GM04504 (cell line): Measurements from ENCODE around the gene ADAMTS9.
"Not testable (repeated sequence)": the region's sequence is repeated elsewhere in the genome, so short reads cannot be mapped to it uniquely, and the experiment has no call there.

Source experiments
- DNase-seq: peaks from one replicate; pipeline ENCODE4 v3.0.0-alpha.2; 2012; ENCODE audit warnings: low read depth

ADAMTS9 gene

GRCh38 chr3:64571982-64572381, 115.8 kb downstream of the ADAMTS9 start:
- no peak for DNase-seq

- DNase-seq, result no peak
Measured at GRCh38 chr3:64568895-64569517, 118.8 kb downstream of the ADAMTS9 start.

DNA sequence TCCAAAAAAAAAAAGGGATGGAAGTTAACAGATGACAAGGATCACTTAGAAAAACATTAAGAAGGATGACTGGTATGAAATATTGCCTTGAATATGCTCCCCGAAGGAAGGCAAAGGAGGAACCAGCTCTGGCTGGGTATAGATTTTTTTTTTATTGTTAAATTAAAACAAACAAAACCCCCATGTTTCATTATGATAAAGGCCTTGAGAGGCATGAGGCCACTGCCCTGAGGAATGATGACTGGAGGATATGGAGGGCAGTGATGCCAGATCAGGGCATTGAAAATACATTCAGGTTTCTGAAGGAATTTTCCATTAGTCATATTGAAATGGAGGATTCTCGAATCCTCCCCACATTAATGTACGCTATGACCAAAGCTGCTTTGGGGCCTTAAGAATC, 120.9 kb downstream of the ADAMTS9 start:
- DNase-seq, result no peak

DNA sequence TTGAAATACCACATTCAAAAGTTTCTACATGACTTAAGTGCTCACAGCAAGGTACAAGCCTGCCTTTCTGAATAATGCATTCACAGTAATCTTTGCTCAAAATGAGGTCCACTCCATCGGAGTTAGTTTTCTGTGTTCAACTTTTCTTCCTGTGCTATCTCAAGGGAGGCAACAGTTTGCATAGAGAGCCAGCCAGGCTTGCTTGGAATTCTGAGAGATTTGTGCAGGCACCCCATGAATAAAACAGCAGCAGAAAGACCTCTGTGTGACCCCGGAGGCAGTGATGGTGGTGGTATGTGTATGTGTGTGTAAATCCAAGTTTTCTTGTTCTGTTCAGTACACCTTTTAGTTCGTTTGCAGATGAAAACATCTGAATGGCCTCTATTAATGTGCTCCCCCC, 124.0 kb downstream of the ADAMTS9 start:
- no peak for DNase-seq

DNA sequence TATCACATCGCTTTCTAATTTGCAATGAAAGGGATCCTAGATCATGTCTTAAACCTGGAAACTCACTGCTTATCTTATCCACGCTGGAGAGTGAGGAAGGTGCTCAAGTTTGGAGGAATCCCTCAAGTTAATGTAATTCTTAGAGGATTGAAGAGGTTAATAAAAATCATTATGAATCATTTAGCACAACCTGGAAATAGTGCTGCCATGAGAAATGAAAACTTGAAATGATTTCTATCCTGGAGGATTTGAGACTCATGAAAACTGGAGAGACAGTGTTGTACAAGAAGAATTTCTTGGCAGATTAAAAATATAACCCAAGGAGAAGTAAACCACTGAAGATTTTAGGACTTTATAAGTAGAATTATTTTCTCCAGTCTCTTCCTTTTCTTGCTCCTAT, 125.9 kb downstream of the ADAMTS9 start:
- no peak for DNase-seq

- no peak for DNase-seq
Measured at GRCh38 chr3:64561325-64561843, 126.4 kb downstream of the ADAMTS9 start.

GRCh38 chr3:64560791-64561190, 127.0 kb downstream of the ADAMTS9 start:
- no peak for DNase-seq

GRCh38 chr3:64559588-64559987, 128.2 kb downstream of the ADAMTS9 start:
- DNase-seq, result no peak

GRCh38 chr3:64556046-64556445, 131.8 kb downstream of the ADAMTS9 start:
- no peak for DNase-seq

GRCh38 chr3:64555351-64555750, 132.4 kb downstream of the ADAMTS9 start:
- no peak for DNase-seq

DNA sequence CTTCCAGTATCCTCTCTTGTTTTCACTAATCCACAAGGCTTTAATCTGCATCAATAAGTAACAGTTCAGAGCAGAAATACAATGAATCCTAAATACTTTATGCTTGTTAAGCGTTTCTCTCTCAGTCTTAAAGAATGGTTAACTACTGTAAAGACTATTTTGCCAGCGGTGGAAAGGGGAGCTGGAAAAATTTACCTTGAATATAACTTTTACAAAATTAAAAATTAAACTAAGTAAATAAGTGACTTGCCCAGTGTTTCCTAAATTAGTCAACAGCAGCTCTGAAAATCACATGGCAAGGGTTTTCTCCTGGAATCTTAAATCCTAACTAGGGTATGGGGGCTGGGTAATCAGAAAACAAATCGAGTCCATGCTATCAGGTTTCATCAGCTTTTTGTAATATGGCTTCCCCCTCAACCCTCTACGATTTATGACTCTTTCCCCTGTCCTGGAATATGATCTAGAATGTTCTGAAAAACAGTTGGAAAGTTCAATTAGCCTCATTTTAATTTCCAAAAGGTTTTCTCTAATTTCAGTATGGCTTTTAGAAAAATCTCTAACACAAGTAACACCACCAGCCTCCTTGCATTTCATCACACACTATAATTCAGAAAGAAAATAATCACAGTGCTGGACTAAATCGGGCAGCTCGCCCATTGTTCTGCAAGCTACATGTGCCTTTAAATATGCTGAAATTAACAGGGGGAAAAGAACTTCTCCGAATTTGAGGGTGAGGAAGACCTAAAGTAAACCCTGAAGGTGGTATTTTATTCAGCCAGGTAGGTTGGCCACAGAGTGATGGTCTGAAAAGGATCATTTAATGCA, 133.5 kb downstream of the ADAMTS9 start:
- no peak for DNase-seq

DNA sequence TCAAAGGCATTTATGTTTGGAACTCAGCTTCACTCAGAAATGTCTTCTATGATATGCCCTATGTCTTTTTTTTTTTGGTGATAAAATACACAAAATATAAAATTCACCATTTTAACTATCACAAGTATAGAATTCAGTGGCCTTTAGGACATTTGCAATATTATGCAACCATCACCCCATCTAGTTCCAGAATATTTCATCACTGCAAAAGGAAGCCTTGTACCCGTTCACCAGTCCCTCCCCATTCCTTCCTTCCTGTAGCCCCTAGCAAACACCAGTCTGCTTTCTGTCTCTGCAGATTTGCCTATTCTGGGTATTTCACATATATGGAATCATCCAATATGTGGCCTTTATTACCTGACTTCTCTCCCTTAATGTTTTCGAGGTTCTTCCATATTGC, 134.8 kb downstream of the ADAMTS9 start:
- DNase-seq, result no peak

DNA sequence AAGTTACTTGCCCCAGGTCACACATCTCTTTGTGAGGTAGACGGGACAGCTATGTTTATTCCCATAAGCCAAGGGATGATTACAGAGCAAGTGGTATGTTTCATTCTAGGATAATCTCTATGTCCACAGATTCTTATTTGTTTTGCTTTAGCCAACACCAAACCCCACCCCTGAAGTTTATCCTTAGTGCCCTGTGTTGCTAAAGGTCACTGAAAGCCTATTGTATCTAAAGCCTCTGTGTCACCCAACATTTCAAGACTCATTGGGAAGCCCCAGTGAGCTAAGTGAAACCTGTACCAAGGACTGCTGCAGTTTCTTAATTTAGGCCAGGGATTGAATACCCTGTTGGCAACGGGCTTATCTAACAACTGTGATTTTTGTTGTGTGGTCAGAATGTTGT, 135.6 kb downstream of the ADAMTS9 start:
- no peak for DNase-seq

DNA sequence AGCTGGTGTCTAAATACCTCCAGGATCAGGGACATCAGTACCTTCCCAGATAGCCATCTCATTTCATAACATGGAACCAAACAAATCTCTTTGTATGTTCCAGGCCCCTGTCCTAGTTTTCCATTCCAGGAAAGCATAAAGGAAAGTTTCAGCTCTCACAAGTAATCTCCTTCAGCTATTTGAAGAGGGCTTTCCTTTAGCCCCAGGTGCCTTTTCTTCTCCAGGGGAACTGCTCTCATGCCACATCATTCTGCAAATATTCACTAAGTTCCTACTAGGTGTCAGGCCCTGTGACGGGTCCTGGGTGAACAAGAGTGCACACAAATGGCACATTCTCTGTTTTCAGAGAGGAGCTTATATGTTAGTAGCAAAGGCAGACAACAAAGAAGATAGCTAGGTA, 136.1 kb downstream of the ADAMTS9 start:
- DNase-seq, result no peak

DNA sequence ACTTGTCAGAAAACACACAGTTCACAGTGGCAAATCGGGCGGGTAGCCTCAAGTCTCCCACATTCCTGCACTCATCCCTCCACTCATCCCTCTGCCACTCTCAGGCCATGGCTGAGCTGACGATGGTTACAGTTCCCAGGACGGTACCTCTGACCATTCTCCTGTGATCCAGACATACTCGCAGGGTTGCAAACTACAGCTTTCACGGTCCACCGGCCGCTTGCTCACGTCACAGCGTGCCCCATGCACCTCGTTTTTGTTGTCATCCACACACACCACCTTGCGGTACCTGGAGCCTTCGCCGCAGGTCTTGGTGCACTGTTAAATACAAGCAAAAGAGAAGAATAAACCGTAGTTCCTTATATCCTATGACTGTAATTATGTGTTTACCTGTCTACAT, 137.1 kb downstream of the ADAMTS9 start:
- DNase-seq, result no peak

DNA sequence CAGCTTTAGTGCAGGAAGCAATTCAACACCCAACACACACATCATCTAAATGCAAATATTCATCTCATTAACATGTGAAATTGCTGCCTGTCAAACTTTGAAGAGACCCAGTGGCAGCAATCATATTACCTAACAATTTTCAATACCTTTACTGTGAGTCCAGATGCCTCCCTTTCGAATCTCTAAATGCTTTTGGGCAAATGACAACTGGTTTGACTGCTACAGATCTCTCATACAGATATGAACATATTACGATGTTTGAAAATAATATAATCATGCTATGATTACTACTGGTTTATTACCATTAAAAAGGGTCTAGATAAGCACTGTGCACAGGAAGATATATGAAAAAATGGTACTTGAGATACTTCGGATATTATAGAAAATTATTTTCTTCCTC, 137.9 kb downstream of the ADAMTS9 start:
- no peak for DNase-seq

DNA sequence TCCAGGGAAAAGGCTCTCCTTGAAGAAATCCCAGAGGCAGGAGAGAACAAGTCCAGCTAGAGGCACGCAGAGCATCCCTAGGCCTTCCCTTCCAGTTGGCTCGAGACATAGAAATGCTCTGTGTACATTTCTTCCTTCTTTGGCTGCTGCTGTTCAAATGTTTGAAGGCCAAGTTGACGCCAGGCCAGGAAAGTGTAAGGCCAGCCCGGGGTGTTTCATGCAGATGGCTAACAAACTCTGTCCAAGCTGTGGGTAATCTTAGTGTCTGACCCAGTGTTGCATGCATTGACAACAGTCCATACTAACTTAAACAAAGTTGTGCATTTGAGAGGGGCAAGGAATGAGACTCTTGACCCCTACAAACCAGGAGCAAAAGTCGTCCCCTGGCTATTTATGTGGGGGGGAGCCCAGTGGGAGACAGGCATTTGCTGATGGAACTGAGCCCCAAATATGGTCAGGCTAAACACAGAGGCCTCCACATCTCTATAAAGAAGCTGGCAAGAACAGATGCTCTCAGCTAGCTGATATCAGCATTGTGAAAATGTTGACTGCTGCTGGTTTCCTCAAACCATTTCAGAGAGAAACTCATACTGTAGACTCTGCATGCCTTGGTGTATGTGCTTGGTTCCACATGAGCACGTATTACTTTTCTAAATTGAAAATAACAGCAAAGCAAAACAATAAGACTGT, 139.5 kb downstream of the ADAMTS9 start:
- DNase-seq, result no peak

DNA sequence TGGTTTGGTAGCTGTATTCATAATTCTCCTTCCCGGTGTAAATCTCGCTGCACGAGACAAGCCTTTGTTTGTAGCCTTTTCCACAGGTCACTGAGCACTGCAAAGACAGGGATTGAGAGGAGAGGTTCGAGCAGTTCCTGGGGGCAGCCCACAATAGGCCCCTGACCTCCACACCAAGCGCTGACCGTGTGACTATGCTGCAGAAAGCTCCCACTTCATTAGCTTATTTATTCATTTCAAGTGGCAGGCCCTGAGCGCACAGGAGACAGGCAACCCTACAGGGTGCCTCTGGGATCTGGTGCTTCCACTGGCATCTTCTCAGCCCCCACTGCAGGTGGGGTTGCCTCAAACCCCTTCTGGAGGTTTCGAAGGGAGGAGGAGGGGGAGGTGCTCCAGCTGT, 140.9 kb downstream of the ADAMTS9 start:
- DNase-seq, result no peak

GRCh38 chr3:64545239-64545638, 142.6 kb downstream of the ADAMTS9 start:
- not testable (repeated sequence) for DNase-seq

- DNase-seq, result no peak
Measured at GRCh38 chr3:64541803-64542202, 146.0 kb downstream of the ADAMTS9 start.

DNA sequence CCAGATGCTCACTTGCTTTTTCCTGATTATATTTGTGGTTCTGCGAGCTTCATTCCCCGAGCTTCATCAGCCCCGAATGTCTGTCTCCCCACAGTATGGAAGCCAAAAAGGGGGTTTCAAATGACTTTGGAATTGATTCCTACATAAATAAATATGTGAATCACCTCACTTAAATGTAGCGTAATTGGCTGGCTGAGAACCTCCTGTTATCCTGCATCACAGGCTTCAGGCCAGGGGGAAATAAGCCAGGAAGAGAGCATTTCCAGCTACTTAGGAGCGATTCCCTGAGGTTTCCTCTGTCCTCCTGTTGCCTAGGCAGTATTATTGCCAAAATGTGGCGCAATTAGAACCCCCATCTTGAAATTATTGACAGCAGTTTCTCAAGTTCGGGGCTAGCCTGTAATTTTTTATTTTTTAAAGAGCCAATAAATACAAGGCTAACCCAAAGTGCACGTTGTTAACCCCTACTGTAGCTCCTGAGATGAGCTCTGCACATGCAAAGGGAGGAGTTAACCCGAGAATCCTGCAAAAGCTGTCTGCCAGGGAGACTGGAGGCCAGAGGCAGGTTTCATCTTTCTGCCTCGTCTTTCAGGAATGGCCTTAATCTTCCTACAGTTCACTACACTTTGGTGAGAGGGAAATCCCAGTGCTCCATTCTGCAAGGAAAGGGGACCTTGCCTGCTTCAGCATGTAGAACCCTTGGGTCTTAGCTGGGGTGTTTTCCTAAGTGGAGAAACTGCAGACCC, 148.2 kb downstream of the ADAMTS9 start:
- peak; percentile 28 for DNase-seq

- DNase-seq, result no peak
Measured at GRCh38 chr3:64536166-64536565, 151.6 kb downstream of the ADAMTS9 start.
